ENCODE measurements around the gene CD44.

Gene CD44

DNA sequence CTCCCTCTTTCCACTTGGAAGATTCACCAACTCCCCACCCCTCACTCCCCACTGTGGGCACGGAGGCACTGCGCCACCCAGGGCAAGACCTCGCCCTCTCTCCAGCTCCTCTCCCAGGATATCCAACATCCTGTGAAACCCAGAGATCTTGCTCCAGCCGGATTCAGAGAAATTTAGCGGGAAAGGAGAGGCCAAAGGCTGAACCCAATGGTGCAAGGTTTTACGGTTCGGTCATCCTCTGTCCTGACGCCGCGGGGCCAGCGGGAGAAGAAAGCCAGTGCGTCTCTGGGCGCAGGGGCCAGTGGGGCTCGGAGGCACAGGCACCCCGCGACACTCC is 397 bp upstream of the CD44 start:
- DNase-seq (ENCODE audit: low read depth) = no peak
- TF ChIP-seq CTCF (IDR thresholded peaks at IDR 0.05; ENCODE audit: control insufficient read depth, extremely low read depth, insufficient read depth) = no peak
- no peak overlapping the region for H3K4me3 ChIP-seq (ENCODE audit: low read depth, low read length)

GRCh38 chr11:35139722-35140282 is 831 bp downstream of the CD44 start:
- DNase-seq (ENCODE audit: low read depth) = no peak
- no peak for TF ChIP-seq CTCF (IDR thresholded peaks at IDR 0.05; ENCODE audit: control insufficient read depth, extremely low read depth, insufficient read depth)
- H3K4me3 ChIP-seq (ENCODE audit: low read depth, low read length) = no peak overlapping the region

DNA sequence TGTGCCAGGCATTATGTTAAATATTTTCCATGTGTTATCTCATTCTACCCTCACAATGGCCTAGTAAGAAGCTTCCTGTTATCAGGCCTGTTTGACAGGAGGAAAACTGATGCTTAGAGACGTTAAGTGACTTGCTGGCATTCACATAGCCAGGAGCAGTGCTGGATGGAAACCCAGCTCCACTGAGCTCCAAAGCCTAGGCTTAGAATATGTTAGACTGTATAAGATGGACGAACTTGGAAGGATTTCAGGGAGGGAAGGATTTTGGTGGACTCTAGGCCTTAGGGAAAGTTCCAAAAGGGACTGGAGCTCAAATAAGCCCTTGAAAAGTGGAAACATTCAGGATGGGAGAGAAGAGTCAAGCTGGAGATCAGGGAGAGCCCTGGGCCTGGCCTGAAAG is 2.1 kb downstream of the CD44 start:
- no peak overlapping the region for H3K4me3 ChIP-seq (ENCODE audit: low read depth, low read length)
- no peak for TF ChIP-seq CTCF (IDR thresholded peaks at IDR 0.05; ENCODE audit: control insufficient read depth, extremely low read depth, insufficient read depth)
- no peak for DNase-seq (ENCODE audit: low read depth)

DNA sequence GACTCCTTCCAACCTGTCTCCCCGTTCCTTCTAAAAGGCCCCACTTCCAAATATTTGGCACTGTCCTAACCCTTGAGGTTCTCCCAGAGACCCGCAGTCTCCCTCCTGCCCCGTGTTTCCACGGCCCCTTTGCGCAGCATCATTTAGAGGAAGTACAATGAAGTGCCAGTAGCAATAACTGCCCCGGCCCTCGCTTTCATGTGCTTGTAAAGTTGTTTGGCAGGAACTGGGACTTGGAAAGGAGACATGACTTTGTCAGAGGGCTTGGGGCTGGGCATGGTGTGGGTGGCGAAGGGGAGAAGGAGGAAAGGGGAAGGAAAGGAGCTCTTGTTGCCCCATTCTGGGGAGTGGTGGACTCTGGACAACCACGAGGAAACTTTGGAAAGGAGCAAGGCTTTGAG is 2.6 kb downstream of the CD44 start:
- no peak overlapping the region for H3K4me3 ChIP-seq (ENCODE audit: low read depth, low read length)
- peak; percentile 57 for DNase-seq (ENCODE audit: low read depth)
- TF ChIP-seq CTCF (IDR thresholded peaks at IDR 0.05; ENCODE audit: control insufficient read depth, extremely low read depth, insufficient read depth) = no peak

DNA sequence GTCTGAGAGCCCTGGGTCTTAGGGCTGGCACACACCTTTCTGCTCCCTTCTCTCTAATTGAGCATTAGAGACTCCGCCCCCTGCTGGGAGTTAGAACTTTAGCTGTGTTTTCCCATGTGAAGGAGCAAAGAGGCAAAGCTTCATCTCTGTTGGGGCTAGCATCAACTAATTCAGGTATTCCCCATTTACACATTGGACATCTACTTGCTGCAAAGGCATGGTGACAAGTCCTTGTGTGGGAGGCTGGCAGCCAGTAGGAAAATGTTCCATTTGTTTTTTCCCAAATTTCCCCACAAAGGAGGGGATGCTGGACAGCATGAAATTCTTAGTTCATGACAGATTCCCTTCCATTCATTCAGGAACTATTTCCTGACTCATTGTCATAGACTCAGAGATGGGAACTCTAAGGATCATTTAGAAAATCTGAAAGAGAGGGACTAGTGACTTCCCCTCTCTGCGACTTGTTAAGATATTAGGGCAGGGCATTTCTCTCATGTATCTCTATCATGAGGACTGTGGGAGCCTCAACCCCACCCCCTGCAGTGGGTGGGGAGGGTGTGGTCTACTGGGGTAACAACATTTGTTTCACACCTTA is 3.6 kb downstream of the CD44 start:
- TF ChIP-seq CTCF (IDR thresholded peaks at IDR 0.05; ENCODE audit: control insufficient read depth, extremely low read depth, insufficient read depth) = peak; percentile 34; the same call in 1 of the 2 replicates
- no peak overlapping the region for H3K4me3 ChIP-seq (ENCODE audit: low read depth, low read length)
- DNase-seq (ENCODE audit: low read depth) = no peak

DNA sequence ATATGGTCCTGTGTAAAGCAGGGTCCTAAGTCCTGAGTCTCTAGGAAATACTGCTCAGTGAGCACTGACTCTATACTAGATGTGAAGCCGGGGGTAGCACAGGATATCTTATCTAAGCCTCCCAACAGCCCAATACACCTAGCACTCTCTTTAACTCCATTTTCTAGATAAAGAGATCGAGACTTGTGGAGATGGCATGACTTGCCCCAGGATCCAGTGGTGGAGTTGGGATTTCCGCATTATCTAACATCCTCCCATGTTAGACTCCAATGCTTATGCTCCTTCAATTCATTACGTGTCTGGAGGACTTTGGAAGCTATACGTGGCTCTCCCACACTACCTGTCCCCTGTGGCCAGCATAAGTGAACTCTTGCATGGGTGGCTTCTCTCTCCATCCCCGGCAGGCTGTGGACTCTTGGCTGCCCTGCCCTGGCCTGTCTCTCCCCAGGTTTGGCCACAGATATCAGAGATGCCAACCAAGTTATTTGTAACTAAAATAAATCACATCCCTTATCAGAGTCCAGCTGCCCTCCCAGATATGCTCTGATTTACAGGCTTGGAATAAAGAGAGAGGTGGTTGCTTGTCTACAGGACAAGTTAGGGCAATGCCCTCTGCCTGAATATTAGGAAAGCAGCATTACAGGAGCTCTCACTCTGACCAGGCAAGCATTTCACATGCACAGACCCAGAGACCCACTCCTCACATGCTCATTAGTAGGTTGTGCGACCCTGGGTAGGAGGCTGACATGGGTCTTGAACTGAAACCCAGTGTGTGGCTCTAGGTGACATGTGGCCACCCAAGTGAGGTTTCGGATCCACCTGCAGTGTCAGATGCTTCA is 4.5 kb downstream of the CD44 start:
- DNase-seq (ENCODE audit: low read depth) = no peak
- no peak overlapping the region for H3K4me3 ChIP-seq (ENCODE audit: low read depth, low read length)
- TF ChIP-seq CTCF (IDR thresholded peaks at IDR 0.05; ENCODE audit: control insufficient read depth, extremely low read depth, insufficient read depth) = no peak

All from LNCaP clone FGC (cell line).